Tibial artery (tissue), 4 donors: Measurements from ENCODE around the gene ARHGEF6.

Source experiments
- DNase-seq, 2 donors: peaks; one replicate each; pipeline ENCODE4 v3.0.0-alpha.2; 2019
- H3K27ac ChIP-seq, 2 donors: fragments of 200-600 bp; sonication (generic) in 1 of 2; 1 replicate in 1 of 2; 2 replicates in 1 of 2; pipeline ENCODE4 v1.5.1; 2018 to 2019; ENCODE audit warnings: mild to moderate bottlenecking in 1 of 2
- H3K27me3 ChIP-seq, 2 donors: fragments of 200-600 bp; sonication (generic) in 1 of 2; one replicate each; pipeline versions ENCODE4 v1.5.1 to v1.6.0; 2016 to 2019
- H3K36me3 ChIP-seq, 3 donors: fragments of 200-600 bp; sonication (generic) in 2 of 3; one replicate each; pipeline ENCODE4 v1.5.1; 2016 to 2019; ENCODE audit warnings: mild to moderate bottlenecking in 2 of 3
- H3K4me1 ChIP-seq, 4 donors: fragments of 200-600 bp; sonication (generic) in 2 of 4; 1 replicate in 3 of 4; 2 replicates in 1 of 4; pipeline ENCODE4 v1.5.1; 2016 to 2019
- H3K4me3 ChIP-seq, 2 donors: fragments of 200-600 bp; sonication (generic) in 1 of 2; 1 replicate in 1 of 2; 2 replicates in 1 of 2; pipeline ENCODE4 v1.5.1; 2018 to 2019; ENCODE audit warnings: mild to moderate bottlenecking in 2 of 2
- H3K9me3 ChIP-seq, 3 donors: fragments of 200-600 bp; sonication (generic) in 1 of 3; one replicate each; pipeline ENCODE4 v1.5.1; 2016 to 2019
- intact Hi-C: fragments of 100-400 bp; cut with DNase I; formaldehyde crosslinking; loops from one replicate; pipeline ENCODE4 v1.15.0; 2023; ENCODE audit warnings: low total_unique reads
- TF ChIP-seq, protein P1 (sequence below), 2 experiments: fragments of 200-600 bp in 1 of 2; fragments of 450-650 bp in 1 of 2; IDR thresholded peaks; one replicate each; pipeline ENCODE4 v1.5.1; 2017 to 2019; ENCODE audit warnings: antibody characterized with exemption in 2 of 2, mild to moderate bottlenecking in 1 of 2, moderate library complexity in 1 of 2

The ARHGEF6 gene

GRCh38 chrX:136616987-136617685, 163.6 kb downstream of the ARHGEF6 start:
- Histone ChIP-seq H3K4me1 (no peaks in the 10 kb centered on the region), H3K4me3 (no peak overlapping the region), H3K27me3 (no peaks in the 10 kb centered on the region), H3K9me3 (no peaks in the 10 kb centered on the region), H3K27ac (no peak overlapping the region), H3K36me3 (no peaks in the 10 kb centered on the region)
- intact Hi-C loops = no loop called here
- DNase-seq = no peak
- TF ChIP-seq, protein P1, sequence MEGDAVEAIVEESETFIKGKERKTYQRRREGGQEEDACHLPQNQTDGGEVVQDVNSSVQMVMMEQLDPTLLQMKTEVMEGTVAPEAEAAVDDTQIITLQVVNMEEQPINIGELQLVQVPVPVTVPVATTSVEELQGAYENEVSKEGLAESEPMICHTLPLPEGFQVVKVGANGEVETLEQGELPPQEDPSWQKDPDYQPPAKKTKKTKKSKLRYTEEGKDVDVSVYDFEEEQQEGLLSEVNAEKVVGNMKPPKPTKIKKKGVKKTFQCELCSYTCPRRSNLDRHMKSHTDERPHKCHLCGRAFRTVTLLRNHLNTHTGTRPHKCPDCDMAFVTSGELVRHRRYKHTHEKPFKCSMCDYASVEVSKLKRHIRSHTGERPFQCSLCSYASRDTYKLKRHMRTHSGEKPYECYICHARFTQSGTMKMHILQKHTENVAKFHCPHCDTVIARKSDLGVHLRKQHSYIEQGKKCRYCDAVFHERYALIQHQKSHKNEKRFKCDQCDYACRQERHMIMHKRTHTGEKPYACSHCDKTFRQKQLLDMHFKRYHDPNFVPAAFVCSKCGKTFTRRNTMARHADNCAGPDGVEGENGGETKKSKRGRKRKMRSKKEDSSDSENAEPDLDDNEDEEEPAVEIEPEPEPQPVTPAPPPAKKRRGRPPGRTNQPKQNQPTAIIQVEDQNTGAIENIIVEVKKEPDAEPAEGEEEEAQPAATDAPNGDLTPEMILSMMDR (IDR thresholded peaks at IDR 0.05) = no peak
